Right atrium auricular region (tissue), 2 donors: Measurements from ENCODE around the gene SARDH. TPM values are rescaled to one million over a fixed set of nuclear protein-coding genes. Genes with fewer than 3 reads are reported as not detected.
A peak's percentile ranks its signal among the peaks of the same experiment; 100 is the strongest.

Experiments used
- DNase-seq: peaks from one replicate; pipeline ENCODE4 v3.0.0-alpha.2; 2019; ENCODE audit warnings: low spot score
- H3K27ac ChIP-seq, 2 donors: fragments of 200-600 bp; sonication (generic); 1 replicate in 1 of 2; 2 replicates in 1 of 2; pipeline ENCODE4 v1.5.1; 2016 to 2019
- H3K27me3 ChIP-seq, 2 donors: fragments of 200-600 bp; sonication (generic); one replicate each; pipeline versions ENCODE4 v1.5.1 to v1.6.0; 2017 to 2019
- H3K36me3 ChIP-seq: fragments of 200-600 bp; sonication (generic); one replicate; pipeline ENCODE4 v1.5.1; 2016
- H3K4me1 ChIP-seq, 2 donors: fragments of 200-600 bp; sonication (generic); one replicate each; pipeline versions ENCODE4 v1.5.1 to v1.6.0; 2017 to 2019
- H3K4me3 ChIP-seq, 2 donors: fragments of 200-600 bp; sonication (generic); 1 replicate in 1 of 2; 2 replicates in 1 of 2; pipeline ENCODE4 v1.5.1; 2017 to 2019; ENCODE audit warnings: mild to moderate bottlenecking in 1 of 2, moderate library complexity in 1 of 2
- H3K9me3 ChIP-seq, 2 donors: fragments of 200-600 bp; sonication (generic); one replicate each; pipeline ENCODE4 v1.5.1; 2019
- total RNA-seq, 2 donors: library from RNA; depleted of rRNA; stranded (reverse); fragments of >200 nt; gene quantifications; one replicate each; pipeline ENCODE4 v1.1.0, GENCODE V29; 2016
- TF ChIP-seq, protein P1 (sequence below), 2 donors: fragments of 200-600 bp; sonication (generic); IDR thresholded peaks; one replicate each; pipeline ENCODE4 v1.5.1; 2019; ENCODE audit warnings: antibody characterized with exemption in 2 of 2

The SARDH gene
- total RNA-seq, 2 donors from 2014 or later = 0.63 to 0.94 TPM

DNA sequence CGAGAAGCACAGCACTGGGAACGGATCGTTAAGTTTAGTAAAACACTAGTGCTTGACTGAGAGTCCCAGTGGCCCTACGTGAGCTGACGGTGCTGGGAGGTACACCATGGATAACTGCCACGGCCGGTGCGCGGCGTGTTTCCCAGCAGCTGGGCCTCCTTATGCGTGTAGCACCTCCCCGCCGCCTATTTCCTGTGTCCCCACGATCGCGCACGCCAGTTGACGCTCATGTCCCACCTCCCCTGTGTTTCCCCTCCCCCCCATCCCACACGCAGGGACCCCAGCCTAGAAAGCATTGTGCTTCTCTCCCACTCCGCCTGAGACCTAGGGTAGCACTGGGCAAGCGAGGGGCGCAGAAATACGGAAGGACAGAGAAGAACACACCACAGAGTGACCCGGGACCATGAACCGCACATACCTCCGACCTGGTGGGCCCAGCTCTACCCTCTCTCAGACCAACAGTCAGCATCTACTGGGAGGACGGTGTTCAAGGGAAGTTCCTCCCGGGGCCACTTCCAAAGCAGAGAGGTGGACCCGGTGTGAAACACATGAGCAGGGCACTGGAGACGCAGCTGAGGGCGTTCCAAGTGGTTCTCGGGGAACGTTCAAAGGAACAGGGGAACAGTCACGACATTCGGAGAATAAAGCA is 56.4 kb downstream of the SARDH start:
- no peak overlapping the region for H3K27ac ChIP-seq
- TF ChIP-seq, protein P1, sequence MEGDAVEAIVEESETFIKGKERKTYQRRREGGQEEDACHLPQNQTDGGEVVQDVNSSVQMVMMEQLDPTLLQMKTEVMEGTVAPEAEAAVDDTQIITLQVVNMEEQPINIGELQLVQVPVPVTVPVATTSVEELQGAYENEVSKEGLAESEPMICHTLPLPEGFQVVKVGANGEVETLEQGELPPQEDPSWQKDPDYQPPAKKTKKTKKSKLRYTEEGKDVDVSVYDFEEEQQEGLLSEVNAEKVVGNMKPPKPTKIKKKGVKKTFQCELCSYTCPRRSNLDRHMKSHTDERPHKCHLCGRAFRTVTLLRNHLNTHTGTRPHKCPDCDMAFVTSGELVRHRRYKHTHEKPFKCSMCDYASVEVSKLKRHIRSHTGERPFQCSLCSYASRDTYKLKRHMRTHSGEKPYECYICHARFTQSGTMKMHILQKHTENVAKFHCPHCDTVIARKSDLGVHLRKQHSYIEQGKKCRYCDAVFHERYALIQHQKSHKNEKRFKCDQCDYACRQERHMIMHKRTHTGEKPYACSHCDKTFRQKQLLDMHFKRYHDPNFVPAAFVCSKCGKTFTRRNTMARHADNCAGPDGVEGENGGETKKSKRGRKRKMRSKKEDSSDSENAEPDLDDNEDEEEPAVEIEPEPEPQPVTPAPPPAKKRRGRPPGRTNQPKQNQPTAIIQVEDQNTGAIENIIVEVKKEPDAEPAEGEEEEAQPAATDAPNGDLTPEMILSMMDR (IDR thresholded peaks at IDR 0.05) = no peak
- no peak for DNase-seq
- H3K27me3 ChIP-seq = no peaks in the 10 kb centered on the region
- no peak overlapping the region for H3K4me3 ChIP-seq
- no peaks in the 10 kb centered on the region for H3K36me3 ChIP-seq
- H3K4me1 ChIP-seq = peaks cover 0 to 40% of the 10 kb centered on the region in 2 donors
- no peaks in the 10 kb centered on the region for H3K9me3 ChIP-seq

DNA sequence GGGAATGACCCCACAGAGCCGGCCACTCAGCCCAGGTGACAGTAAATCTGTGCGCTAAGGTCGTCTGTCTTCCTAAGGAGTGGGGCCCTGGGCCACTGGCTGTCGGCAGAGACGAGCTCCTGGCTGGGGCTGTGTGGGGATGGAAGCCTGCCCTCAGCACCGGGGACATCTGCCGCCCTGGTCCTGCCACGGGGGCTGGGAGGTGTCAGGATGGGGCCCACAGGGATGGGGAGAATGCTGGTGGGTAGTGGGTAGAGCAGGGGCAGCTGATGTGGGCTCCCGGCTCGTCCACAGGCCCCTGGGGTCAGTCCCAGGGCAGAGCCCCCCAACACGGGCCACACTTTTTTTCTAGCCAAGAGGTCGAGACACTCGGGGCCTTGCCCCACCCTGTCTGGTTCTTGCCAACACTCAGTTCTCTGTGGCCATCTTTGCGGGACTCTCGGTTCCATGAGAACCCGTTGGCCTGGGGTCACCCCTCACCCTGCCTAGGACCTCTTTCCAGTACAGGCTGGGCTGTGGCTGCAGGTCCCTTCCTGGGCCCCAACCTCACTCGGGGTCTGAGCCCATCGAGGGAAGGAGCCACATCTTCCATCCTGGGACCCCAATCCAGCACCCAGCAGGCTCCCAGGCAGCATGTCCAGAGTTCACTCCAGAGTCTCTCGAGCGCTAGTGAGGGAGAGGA is 57.0 kb downstream of the SARDH start:
- TF ChIP-seq, protein P1 (IDR thresholded peaks at IDR 0.05) = no peak
- Histone ChIP-seq H3K27ac (no peak overlapping the region), H3K9me3 (no peaks in the 10 kb centered on the region), H3K27me3 (no peaks in the 10 kb centered on the region), H3K4me1 (peaks cover 0 to 40% of the 10 kb centered on the region in 2 donors), H3K36me3 (no peaks in the 10 kb centered on the region), H3K4me3 (no peak overlapping the region)
- no peak for DNase-seq

DNA sequence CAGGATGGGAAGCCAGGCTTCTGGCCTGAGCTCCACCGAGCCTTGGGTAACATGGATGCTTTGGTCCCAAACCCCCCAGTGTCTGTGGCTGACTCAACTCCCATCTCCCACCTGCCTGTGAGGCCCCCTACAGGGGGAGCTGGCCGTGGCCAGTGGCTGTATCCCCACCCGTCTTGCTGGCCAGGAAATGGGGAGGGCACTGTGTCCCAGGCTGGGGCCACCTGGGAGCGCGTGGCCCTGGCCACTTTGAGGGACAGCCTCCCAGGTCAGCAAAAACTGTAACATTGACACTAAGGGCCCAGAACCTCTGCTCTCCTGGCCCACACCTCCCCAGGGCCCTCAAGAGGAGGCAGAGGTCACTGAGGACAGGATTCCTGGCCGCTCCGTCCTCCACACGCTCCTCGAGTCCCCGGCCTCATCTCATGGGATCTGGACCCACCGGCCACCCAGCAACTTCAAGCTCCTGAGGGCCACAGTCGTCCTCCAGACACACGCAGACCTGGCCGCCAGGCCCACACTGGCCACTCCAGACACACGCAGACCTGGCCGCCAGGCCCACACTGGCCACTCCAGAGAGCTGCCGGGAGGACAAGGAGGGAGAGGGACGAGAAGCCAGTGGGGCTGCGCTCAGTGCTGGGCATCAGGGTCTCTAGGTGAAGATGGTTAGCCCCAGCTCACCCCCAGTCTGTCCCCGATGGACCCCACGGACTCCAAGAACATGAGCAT is 57.7 kb downstream of the SARDH start:
- Histone ChIP-seq H3K27me3 (no peaks in the 10 kb centered on the region), H3K9me3 (no peaks in the 10 kb centered on the region), H3K36me3 (no peaks in the 10 kb centered on the region), H3K4me3 (no peak overlapping the region), H3K27ac (no peak overlapping the region), H3K4me1 (peaks cover 0 to 40% of the 10 kb centered on the region in 2 donors)
- TF ChIP-seq, protein P1 (IDR thresholded peaks at IDR 0.05) = no peak
- DNase-seq = no peak

DNA sequence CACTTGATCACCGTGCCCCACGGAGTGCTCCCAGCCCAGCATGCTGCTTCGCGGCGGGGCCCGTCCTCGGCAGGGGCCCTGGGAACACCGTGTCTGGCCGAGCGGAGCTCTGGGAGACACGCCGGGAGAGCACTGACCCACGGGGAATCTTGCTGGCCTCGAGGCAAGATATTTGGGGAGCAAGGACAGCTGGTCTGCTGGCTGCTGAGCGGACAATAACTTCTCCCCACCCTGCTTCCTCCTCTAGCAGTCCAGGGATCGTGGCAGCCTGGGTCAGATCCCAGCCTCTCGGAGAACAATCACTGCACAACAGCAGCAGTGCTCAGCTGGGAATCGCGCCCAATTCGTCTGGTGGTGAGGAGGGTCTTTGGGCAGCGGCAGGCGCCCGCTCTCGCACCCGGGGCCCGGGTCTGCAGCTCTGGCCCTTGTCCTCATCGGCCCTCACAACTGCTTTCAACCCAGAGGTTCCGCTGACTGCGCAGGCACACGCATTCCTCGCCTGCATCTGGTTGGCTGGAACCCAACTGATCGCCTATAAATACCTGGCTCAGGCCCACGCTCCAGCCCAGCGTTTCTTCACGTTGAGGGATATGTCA is 58.6 kb downstream of the SARDH start:
- Histone ChIP-seq H3K4me3 (peak overlapping the region in 1 of 2 donors; percentile 4), H3K9me3 (no peaks in the 10 kb centered on the region), H3K36me3 (no peaks in the 10 kb centered on the region), H3K27me3 (no peaks in the 10 kb centered on the region), H3K4me1 (peaks cover 0 to 37% of the 10 kb centered on the region in 2 donors), H3K27ac (no peak overlapping the region)
- TF ChIP-seq, protein P1 (IDR thresholded peaks at IDR 0.05) = no peak
- no peak for DNase-seq

DNA sequence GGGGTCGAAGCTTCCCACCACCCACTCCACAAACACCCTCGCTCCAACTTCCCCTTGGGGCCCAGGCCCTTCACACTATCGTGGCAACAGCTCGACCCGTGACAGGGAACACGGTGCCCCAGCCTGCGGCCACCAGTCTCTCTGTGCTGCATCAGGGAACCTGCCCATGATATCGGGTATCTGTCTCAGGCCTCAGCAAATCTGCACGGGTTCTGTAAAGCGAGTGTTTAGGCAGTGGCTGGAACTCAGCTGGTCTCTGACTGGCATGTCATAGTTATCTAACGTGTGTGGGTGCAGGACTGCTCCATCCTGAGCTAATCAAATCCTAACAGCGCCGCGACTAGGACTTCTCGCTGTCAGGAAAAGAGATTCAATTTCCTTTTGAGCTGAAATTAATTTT is 59.1 kb downstream of the SARDH start:
- H3K27me3 ChIP-seq = no peaks in the 10 kb centered on the region
- no peaks in the 10 kb centered on the region for H3K9me3 ChIP-seq
- DNase-seq = no peak
- no peak overlapping the region for H3K27ac ChIP-seq
- no peaks in the 10 kb centered on the region for H3K36me3 ChIP-seq
- H3K4me1 ChIP-seq = peaks cover 0 to 31% of the 10 kb centered on the region in 2 donors
- H3K4me3 ChIP-seq = peak overlapping the region in 1 of 2 donors; percentile 4
- TF ChIP-seq, protein P1 (IDR thresholded peaks at IDR 0.05) = no peak
